Mesodermal cell (in vitro differentiated cells): ENCODE measurements around the gene SLC18A3.

ENCODE experiments used
- H3K27ac ChIP-seq: 2 replicates; pipeline ENCODE4 v1.7.0; 2013; ENCODE audit warnings: mild to moderate bottlenecking, low read depth, low read length, moderate library complexity; ENCODE audit not compliant: severe bottlenecking
- H3K36me3 ChIP-seq: 2 replicates; pipeline ENCODE4 v1.7.1; 2013; ENCODE audit warnings: mild to moderate bottlenecking, low read length, moderate library complexity; ENCODE audit not compliant: control insufficient read depth, insufficient read depth
- H3K4me1 ChIP-seq: one replicate; pipeline ENCODE4 v1.7.1; 2013; ENCODE audit warnings: mild to moderate bottlenecking, low read length; ENCODE audit not compliant: insufficient read depth, control insufficient read depth, poor library complexity, severe bottlenecking
- H3K4me3 ChIP-seq: 2 replicates; pipeline ENCODE4 v1.7.0; 2013; ENCODE audit warnings: low read length, control low read depth, mild to moderate bottlenecking; ENCODE audit not compliant: insufficient read depth, poor library complexity, severe bottlenecking; ENCODE audit errors: extremely low read depth
- H3K9me3 ChIP-seq: 2 replicates; pipeline ENCODE4 v1.7.1; 2013; ENCODE audit warnings: mild to moderate bottlenecking, low read length, moderate library complexity; ENCODE audit not compliant: control insufficient read depth
- WGBS, 2 experiments: methylation state at CpG; one replicate each; pipeline ENCODE4 v1.1.5; 2013; ENCODE audit warnings: missing lambda C conversion rate in 2 of 2; ENCODE audit not compliant: insufficient coverage in 2 of 2; 5-methylcytosine and 5-hydroxymethylcytosine counted together

The SLC18A3 gene

DNA sequence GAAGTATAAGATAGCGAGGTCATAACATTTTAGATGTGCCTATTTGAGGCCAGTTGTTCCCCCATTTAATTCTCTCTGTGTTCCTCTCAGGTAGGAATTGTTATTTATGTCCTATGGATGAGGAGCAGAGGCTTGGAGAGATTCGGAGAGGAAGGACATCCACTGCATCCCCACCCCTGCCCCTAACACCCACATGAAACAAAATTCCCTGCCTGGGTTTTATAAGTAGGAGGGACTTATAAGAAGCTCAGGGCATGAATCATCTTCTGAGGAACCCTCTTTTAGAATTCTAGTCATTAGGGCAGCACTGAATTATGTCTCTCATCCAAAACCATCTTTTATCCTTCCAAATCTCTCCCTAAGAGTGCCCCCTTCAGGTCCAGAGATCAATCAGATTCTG is 8.7 kb downstream of the SLC18A3 start:
- H3K27ac ChIP-seq: no peak overlapping the region
- H3K9me3 ChIP-seq: no peaks in the 10 kb centered on the region
- WGBS, 2 experiments: no CpG with 5 or more reads among the region's 2 CpGs

DNA sequence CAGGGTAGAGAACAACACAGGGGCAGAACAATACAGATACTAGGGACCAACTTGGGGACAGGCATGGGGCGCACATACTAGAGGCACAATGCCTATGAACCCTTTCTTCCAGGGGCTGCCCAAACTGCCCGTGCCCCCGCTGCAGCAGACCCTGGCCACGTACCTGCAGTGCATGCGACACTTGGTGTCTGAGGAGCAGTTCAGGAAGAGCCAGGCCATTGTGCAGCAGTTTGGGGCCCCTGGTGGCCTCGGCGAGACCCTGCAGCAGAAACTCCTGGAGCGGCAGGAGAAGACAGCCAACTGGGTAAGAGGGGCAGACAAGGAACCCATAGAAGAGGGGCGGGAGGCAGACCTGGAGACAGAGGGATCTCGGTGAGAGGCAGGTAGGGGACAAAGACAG is 9.5 kb downstream of the SLC18A3 start:
- WGBS, 2 experiments: 65 to 66% methylated on average over 8 to 10 of the region's 10 CpGs
- H3K36me3 ChIP-seq: no peaks in the 10 kb centered on the region
- no peaks in the 10 kb centered on the region for H3K9me3 ChIP-seq
- no peak overlapping the region for H3K4me3 ChIP-seq
- no peaks in the 10 kb centered on the region for H3K4me1 ChIP-seq
- no peak overlapping the region for H3K27ac ChIP-seq

More for the DNA sequence above, 8.7 kb downstream of the SLC18A3 start:
- no peaks in the 10 kb centered on the region for H3K36me3 ChIP-seq
- no peak overlapping the region for H3K4me3 ChIP-seq
- H3K4me1 ChIP-seq: no peaks in the 10 kb centered on the region

DNA sequence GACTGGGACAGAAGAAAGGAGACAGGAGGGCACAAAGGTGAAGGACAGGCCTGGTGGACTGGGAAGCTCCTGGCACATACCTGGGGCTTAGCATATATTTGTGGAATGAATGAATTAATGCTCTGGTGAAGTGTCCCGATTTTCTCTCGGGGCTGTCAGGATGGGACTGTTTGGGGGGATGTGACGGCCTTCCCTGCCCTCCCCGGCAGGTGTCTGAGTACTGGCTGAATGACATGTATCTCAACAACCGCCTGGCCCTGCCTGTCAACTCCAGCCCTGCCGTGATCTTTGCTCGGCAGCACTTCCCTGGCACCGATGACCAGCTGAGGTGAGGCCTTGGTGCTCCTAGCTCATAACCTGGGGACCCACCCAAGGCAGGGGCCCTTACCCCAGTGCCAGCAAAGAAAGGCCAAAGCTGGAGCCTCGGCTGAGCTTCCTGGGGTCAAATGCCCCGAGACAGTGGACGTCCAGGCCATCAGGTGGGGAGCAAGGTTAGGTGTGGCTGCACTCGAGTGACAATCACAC is 10.2 kb downstream of the SLC18A3 start:
- Histone ChIP-seq H3K4me3 (no peak overlapping the region), H3K9me3 (no peaks in the 10 kb centered on the region), H3K4me1 (no peaks in the 10 kb centered on the region), H3K36me3 (no peaks in the 10 kb centered on the region), H3K27ac (no peak overlapping the region)
- 90 to 93% methylated on average over 9 of the region's 12 CpGs for WGBS, 2 experiments

DNA sequence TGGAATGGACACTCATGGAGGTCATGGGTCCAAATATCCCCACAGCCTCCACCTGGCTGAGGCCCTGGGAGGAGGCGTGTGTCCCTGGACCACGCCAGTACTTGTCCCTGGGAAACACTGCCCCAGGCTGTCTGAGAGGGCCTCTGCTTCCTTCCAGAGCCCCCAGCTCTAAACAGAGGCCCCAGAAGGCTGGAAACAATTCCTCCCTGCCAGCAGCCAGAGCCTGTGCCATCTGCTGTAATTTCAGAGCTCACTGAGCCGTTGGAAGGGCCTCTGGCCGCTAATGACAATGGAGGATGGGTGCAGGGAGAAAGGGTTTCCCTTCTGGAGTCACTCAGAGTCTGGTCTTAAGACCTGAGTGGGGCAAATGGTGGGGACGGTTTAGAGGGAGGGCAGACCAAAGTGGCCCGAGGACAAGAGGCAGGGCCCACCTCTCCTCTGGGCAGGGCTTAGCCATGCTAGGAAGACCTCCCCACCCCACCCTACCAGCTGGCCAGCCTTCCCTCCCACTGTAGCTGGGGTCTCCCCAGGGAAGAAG is 10.8 kb downstream of the SLC18A3 start:
- no peaks in the 10 kb centered on the region for H3K4me1 ChIP-seq
- H3K4me3 ChIP-seq: no peak overlapping the region
- 80 to 86% methylated on average over 2 to 5 of the region's 6 CpGs for WGBS, 2 experiments
- no peaks in the 10 kb centered on the region for H3K9me3 ChIP-seq
- no peaks in the 10 kb centered on the region for H3K36me3 ChIP-seq
- H3K27ac ChIP-seq: no peak overlapping the region

DNA sequence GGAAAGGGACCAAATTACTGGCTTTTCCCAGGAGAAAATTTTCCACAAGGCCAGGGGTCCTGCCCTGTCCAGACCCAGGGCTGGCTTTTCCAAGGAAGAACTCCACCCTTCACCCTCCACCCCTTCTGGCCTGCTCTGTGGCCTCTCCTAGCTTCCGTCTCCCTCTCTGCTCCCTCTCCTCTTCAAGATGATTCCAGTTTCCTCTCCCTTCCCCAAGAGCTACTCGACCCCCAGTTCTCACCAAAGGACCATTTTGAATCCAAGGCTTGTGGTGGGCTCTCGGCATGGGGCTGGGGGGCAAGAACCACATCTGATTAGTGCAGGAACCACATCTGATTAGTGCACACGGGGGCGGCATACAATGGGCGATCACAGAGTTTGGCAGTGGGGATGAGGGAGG is 11.5 kb downstream of the SLC18A3 start:
- Histone ChIP-seq H3K27ac (no peak overlapping the region), H3K9me3 (no peaks in the 10 kb centered on the region), H3K36me3 (no peaks in the 10 kb centered on the region), H3K4me3 (no peak overlapping the region), H3K4me1 (no peaks in the 10 kb centered on the region)
- WGBS, 2 experiments: 70 to 81% methylated on average over 4 to 6 of the region's 6 CpGs

DNA sequence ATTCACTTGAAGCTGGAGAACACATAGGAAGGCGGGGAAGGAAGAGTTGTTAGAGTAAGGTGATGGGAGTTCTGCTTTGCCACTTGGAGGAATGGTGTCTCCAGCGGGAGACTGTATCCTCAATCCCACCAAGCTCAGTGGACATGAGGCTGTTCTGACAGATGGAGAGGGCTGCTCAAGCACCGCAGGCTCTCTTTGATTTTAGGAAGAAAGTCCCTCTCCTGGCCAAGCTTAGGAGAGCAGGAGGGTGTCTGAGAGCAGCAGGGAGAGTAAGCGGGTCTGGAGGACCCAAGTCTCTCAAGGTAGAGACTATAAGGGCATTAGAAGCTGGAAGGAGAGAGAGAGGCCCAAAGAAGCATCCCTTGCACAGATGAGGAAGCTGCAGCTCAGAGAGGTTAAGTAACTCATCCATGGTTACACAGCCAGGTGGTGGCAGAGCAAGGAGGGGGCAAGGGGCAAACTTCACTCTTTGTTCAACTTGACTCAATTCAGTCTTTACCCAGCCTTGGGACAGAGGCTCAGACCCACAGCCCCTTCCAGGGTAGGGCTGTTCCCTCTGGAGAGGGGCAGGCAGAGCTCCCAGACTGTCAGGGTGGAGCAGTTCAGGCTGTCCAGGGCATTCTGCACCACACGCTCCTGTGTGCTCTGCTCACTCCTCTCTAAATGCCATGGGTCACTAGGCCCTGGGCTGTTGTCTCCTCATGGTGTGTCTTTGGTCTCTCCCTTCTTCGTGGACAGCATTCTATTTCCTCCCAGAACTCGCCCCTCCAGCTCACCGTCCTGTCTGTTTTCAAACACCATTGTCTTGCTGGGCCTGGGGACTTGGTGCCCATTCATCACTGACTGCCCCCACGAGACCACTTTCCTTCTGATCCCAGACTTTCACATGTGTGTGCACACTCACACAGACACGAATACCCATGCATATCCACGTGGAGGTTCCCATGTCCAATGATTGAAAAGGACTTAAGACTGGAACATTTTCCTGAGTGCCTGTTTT is 12.6 kb downstream of the SLC18A3 start:
- no peak overlapping the region for H3K27ac ChIP-seq
- H3K4me1 ChIP-seq: no peaks in the 10 kb centered on the region
- WGBS, 2 experiments: 87 to 90% methylated on average over 7 of the region's 11 CpGs
- no peak overlapping the region for H3K4me3 ChIP-seq
- H3K36me3 ChIP-seq: no peaks in the 10 kb centered on the region
- H3K9me3 ChIP-seq: no peaks in the 10 kb centered on the region

DNA sequence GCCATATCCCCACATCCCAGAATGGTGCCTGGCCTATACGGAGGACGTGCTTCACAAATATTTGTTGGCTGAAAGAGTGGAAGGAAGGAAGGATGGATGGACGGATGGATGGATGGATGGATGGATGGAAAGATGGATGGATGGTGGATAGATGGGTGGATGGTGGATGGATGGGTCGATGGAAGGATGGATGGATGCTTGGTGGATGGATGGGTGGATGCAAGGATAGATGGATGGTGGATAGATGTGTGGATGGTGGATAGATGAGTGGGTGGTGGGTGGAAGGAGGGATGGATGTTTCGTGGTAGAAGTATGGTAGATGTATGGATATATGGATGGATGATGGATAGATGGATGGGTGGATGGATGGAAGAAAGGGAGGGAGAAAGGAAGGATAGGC is 14.5 kb downstream of the SLC18A3 start:
- Histone ChIP-seq H3K27ac (no peak overlapping the region), H3K4me3 (no peak overlapping the region), H3K9me3 (no peaks in the 10 kb centered on the region), H3K4me1 (no peaks in the 10 kb centered on the region), H3K36me3 (no peaks in the 10 kb centered on the region)
- 79 to 87% methylated on average over 5 of the region's 5 CpGs for WGBS, 2 experiments

DNA sequence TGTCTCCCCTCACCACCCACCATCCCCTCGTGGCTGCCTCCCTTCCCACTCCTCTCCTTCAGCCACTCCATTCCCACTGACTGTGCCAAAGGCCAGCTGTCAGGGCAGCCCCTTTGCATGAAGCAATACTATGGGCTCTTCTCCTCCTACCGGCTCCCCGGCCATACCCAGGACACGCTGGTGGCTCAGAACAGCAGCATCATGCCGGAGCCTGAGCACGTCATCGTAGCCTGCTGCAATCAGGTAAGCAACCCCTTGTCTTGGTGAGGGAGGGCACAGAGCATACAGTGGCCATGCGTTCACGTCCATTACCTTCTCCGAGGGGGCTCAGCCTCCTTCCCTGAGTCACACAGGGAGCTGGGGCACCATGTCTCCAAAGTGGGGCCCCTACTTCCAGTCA is 15.3 kb downstream of the SLC18A3 start:
- H3K36me3 ChIP-seq: no peaks in the 10 kb centered on the region
- no peaks in the 10 kb centered on the region for H3K9me3 ChIP-seq
- 85 to 94% methylated on average over 10 of the region's 10 CpGs for WGBS, 2 experiments
- no peak overlapping the region for H3K27ac ChIP-seq
- no peak overlapping the region for H3K4me3 ChIP-seq
- H3K4me1 ChIP-seq: no peaks in the 10 kb centered on the region

DNA sequence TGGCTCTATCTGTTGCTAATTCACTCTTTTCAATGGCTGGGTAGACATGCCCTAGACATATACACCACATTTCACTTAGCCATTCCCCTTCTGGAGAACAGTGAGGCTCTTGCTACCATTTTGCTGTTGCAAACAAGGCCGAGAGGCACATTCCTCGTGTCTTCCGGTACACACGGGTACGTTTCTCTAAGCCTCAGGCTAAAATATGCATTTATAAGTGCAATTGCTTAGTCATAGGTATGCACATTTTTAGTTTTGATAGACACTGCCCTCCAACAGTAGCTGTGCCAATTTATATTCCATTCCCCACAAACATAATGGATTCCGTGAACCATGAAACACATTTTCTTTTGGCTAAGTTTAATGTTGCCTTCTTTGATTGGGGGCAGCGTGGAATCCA is 16.9 kb downstream of the SLC18A3 start:
- no peaks in the 10 kb centered on the region for H3K36me3 ChIP-seq
- no peaks in the 10 kb centered on the region for H3K9me3 ChIP-seq
- no peak overlapping the region for H3K27ac ChIP-seq
- H3K4me3 ChIP-seq: no peak overlapping the region
- 88 to 94% methylated on average over 5 to 6 of the region's 7 CpGs for WGBS, 2 experiments
- H3K4me1 ChIP-seq: no peaks in the 10 kb centered on the region

DNA sequence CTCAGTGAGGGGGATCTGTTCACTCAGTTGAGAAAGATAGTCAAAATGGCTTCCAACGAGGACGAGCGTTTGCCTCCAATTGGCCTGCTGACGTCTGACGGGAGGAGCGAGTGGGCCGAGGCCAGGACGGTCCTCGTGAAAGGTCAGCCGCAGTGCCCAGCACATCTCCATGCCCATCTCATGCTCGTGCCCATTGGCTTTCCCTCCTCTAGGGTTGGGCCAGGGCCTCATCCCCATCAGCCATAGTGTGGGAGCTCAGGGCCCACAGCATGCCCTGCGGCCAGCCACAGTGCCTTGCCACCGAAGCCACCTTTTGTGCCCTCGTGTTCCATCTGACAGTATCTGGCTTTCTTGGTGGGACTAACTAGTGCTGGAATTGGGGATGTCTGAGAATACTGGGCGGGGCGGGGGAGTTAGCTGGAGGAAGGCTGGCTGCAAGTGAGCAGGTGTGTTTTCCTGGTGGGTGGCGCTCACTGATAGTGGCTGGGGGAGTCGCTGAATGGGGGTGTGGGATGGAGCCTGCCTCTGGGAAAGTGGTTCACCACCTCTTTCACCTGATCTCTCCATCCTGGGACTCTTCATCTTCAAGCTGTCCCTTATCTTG is 17.6 kb downstream of the SLC18A3 start:
- Histone ChIP-seq H3K4me1 (no peaks in the 10 kb centered on the region), H3K36me3 (no peaks in the 10 kb centered on the region), H3K27ac (no peak overlapping the region), H3K4me3 (no peak overlapping the region), H3K9me3 (no peaks in the 10 kb centered on the region)
- WGBS, 2 experiments: 86 to 92% methylated on average over 14 to 15 of the region's 18 CpGs
